ENCODE measurements around the gene LUC7L.

DNA sequence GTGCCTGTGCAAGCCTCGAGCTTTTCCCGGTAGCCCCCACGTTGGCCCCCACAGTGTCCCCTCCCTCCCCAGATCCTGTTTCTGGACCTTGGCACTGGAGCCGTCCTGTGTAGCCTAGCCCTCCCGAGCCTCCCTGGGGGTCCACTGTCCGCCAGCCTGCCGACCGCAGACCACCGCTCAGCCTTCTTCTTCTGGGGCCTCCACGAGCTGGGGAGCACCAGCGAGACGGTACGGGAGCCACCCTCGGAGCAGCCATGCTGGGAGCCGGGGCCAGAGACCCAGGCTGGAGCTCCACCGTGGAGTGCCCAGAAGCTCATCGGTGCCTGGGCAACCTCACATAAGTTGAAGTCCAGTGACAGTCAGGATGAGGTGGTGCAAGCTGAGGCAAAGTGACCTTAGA lies 34.7 kb upstream of the LUC7L start:
- TF ChIP-seq EP300 (IDR thresholded peaks at IDR 0.05) (no peak), POLR2A (IDR thresholded peaks at IDR 0.05) (no peak)
- TF ChIP-seq, protein P1, sequence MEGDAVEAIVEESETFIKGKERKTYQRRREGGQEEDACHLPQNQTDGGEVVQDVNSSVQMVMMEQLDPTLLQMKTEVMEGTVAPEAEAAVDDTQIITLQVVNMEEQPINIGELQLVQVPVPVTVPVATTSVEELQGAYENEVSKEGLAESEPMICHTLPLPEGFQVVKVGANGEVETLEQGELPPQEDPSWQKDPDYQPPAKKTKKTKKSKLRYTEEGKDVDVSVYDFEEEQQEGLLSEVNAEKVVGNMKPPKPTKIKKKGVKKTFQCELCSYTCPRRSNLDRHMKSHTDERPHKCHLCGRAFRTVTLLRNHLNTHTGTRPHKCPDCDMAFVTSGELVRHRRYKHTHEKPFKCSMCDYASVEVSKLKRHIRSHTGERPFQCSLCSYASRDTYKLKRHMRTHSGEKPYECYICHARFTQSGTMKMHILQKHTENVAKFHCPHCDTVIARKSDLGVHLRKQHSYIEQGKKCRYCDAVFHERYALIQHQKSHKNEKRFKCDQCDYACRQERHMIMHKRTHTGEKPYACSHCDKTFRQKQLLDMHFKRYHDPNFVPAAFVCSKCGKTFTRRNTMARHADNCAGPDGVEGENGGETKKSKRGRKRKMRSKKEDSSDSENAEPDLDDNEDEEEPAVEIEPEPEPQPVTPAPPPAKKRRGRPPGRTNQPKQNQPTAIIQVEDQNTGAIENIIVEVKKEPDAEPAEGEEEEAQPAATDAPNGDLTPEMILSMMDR (IDR thresholded peaks at IDR 0.05), result no peak
